HUDEP-2 (cell line): ENCODE data around the gene IL16.
"Not testable (repeated sequence)": the region's sequence is repeated elsewhere in the genome, so short reads cannot be mapped to it uniquely, and the experiment has no call there.

Experiments
- DNase-seq, 76 experiments: peaks; one replicate each; lab custom pipeline; 2025; ENCODE audit not compliant: unreplicated experiment in 76 of 76; lab: John Stamatoyannopoulos, UW

Gene IL16

DNA sequence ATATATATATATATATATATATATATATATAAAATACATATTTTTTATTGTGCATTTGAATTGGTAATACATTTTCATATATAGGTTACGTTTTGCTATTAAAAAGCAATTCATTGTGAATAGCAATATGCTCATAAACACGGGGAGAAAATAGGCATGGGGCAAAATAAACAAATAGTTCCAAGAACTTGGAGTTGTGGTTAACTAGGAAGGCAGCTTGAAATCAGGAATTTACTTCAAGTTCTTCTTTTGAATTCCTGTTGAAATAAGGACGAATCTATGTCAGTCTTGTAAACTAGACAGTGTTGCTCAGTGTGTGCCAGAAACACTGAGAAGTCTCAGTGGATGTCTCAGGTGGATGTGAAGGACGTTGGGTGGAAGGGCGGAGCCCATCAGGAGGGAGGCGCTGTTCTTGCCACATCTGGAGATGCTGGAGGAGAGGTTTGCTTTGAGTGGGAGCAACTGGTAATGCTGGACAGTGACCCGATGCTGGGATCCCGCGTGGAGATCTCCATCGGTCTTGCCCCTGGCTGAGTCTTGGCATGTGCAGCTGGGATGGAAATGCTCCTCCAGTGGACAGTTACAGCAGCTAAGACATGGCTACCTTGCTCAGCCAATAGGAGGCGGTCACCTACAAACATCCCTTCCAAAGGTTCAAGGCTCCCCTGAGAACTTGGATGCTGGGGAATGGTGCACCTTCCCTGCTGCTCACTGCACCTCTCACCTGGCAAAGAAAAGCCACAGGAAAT lies 2.5 kb downstream of the IL16 start:
- no peak for DNase-seq

DNA sequence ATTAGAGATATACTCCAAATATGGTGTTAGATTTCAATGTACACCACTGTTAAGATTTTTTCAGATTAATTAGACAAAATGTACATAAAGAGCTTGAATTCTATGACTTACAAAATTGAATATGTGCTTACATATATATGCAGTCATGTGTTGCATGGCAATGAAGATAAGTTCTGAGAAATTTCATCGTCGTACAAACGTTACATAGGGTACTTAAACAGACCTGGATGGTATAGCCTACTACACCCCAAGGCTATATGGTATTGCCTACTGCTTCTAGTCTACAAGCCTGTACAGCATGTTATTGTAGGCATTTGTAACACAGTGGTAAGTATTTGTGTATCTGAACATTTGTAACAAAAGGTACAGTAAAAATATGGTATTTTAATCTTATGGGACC lies 9.3 kb downstream of the IL16 start:
- no peak for DNase-seq

DNA sequence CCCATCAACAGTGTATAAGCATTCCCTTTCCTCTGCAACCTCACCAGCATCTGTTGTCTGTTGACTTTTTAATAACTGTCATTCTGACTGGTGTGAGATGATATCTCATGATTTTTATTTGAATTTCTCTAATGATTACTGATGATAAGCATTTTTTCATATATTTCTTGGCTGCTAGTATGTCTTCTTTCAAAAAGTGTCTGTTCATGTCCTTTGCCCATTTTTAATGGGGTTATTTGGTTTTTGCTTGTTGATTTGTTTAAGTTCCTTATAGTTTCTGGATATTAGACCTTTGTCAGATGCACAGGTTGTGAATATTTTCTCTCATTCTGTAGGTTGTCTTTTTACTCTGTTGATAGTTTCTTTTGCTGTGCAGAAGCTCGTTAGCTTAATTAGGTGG lies 11.3 kb downstream of the IL16 start:
- DNase-seq, result not testable (repeated sequence)

DNA sequence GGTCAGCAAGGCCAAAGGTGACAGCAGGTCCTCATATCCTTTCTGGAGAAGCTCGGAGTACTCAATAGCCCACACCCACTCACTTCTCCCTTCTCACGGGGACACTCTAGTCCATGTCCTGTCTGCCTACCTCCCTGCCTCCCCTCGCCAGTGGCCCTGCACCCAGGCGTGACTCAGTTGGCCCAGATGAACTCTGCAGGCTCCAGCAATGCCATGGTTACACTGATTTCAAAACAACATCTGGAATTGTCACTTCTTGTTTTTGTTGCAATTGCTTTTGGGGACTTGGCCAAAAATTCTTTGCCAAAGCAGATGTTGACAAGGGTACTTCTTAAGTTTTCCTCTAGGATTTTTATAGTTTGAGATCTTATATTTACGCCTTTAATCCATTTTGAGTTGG lies 13.0 kb downstream of the IL16 start:
- no peak for DNase-seq

DNA sequence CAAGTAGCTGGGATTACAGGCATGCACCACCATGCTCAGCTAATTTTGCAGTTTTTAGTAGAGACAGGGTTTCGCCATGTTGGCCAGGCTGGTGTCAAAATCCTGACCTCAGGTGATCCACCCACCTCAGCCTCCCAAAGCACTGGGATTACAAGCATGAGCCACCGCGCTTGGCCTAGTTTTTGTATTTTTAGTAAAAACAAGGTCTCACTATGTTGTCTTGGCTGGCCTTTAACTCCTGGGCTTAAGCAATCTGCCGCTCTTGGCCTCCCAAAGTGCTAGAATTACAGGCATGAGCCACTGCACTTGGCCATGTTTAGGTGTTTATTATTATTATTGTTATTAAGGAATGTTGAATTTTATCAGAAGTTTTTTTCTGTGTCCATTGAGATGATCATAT lies 14.7 kb downstream of the IL16 start:
- no peak for DNase-seq

DNA sequence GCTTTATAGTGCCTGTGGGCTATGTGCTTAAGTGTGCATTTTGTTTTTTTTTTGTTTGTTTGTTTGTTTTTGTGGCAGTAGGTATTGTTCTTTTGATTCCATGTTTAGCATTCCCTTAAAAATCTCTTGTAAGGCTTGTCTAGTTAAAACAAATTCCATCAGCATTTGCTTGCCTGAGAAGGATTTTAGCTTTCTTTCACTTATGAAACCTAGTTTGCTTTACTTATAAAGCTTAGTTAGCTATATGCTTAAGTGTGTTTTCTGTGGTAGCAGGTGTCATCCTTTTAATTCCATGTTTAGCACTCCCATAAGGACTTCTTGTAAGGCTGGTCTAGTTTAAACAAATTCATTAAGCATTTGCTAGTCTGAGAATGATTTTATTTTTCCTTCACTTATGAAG lies 17.3 kb downstream of the IL16 start:
- no peak for DNase-seq

DNA sequence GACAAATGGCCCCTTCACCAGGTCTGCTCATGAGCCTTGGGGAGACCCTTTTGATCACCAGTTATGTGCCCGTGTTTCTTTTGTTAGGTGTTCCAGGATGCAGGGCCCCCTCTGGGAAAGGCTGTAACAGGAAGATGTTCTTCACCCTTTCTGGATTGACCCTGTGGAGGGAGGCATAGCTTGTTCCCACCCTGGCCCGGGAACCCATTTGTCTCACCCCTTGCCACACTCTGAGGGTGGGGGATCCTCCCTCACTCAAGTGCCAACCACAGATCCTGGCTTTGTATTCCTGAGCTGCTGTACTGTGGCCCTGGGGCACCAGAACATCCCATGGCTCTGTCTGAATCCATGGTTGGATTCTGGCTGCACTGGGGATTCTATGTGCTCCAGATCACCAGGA lies 18.9 kb downstream of the IL16 start:
- DNase-seq, result no peak

DNA sequence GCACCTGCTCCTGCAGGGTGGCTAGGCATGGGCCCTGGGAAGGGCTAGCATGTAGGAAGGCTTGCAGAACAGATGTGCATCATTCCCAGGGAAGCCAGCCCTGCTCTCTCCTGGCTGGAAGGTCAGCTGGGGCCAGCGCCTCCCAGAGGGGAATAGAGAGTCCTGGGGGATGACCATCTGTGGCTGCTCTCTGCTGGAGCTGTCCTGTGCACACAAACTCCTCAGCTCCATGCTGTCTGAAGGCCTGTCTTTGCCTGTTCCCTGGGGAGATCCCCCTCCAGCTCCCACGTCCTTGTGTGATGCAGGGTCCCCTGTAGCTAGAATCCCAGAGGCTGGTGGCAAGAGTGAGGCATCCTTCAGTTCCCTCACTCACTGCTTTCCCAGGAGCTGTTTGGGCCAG lies 19.3 kb downstream of the IL16 start:
- DNase-seq, result no peak

DNA sequence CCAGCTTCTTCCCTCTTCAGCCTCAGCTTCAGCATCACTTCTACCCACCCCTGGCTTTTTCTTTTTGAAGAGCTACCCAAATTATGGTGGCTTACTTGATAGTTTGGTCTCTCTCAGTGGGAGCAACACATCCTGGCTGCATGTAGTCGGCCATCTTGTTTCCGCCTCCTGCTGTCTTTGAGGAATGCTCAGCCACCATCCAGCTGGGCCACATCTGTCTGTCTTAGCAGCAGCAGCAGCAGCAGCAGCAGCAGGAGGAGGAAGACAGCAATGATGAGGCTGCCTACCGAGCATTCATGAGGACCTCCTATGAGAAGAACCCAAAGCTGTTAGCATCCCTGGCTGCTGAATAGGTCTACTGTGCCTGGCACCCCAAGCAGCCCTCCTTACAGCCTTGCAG lies 19.7 kb downstream of the IL16 start:
- DNase-seq, result no peak

DNA sequence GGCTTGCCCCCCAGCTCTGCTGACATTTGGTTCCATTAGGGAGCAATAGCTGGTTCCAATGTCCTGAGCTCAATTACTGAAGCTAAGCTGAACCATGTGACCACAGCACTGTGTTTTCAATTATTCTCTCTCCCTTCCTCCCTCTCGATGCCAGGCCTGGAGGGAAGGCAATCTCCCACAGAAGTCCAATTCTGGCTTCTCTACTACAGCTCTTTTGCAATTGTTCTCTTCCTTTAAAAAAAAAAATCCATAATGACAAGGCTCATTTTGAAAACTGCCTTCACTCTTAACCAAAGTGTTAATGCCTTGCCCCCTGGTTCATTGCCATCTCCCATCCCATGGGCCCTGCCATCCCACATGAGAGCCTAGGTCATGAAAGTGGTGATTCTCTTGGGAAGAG lies 24.8 kb downstream of the IL16 start:
- DNase-seq, result no peak

DNA sequence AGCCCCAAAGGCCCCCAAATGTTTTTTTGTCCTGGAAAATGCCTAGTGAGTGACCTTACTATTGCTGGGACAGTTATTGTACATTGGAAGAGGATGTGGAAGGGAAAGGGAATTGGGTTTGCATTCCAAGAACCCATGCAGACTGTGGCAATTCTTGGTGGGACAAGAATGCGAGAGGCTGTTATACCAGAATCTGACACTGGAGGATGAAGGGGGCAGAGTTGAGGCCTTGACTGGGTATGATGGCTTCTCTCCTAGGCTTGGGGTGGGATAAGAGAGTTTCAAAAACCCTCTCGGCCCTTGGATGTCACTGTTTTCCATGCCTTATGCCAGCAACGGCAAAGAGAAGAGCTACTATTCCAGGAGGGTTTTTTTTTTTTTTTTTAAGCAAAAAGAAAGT lies 25.3 kb downstream of the IL16 start:
- DNase-seq, result no peak

DNA sequence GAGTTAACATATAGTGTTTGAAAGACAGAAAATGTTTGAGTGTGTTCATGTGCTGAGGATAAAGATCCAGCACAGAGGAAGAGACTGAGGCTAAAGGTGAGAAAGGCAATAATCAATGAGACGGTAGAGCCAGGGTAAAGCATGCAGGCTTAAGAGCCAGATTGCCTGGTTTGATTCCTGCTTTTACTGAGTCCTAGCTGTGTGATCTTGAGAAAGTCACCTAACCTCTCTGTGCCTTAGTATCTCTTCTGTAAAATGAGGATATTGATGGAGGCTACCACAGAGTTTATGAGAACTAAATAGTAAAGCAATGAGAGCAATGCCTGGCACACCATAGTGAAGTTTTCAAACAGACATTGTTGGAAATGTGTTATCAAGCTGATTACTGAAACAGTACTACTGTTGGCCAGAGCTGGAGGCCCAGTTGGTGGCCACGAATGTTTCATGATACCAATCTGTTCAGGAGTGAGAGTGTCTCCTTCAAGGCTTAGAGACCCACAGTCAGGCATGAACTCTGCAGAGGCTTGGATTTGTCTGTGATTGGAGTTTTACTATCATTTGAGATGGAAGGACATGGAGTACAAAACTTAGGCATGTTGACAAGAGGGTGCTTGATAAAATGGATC lies 26.8 kb downstream of the IL16 start:
- DNase-seq, result no peak

DNA sequence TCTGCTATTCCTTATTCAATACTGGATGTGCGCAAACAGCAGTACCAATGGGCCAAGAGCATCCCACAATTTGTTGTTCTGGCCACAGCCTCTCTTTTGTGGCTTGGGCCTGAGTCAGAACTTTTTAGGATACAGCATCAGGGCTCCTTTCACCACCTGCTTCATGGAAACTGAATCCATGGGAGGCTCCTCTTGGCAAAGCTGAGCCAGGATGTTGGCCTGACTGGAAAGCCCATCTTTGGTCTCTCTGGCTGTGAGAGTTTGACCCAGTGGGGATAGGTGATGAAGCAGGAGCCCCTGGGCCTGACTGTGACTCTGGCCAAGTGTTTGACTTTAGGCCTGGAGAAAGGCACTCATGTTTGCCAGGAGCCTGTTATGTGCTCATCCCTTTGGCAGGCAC lies 27.6 kb downstream of the IL16 start:
- DNase-seq, result no peak

DNA sequence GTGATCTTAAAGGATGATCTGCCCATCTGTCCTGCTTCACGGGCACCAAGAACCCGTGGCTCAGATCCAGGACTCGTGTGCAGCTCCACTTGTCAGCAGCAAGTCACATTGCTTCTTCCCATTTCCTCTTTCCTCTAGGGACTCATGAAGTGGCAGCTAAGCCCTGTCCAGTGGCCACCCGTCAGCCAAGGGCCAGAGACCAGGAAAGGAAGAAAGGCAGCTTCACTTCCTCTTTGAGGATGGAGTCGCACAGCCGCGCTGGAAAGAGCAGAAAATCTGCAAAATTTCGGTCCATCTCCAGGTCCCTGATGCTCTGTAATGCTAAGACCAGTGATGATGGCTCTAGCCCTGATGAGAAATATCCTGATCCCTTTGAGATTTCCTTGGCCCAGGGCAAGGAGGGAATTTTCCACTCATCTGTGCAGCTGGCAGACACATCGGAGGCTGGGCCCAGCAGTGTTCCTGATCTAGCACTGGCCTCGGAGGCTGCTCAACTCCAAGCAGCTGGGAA lies 28.5 kb downstream of the IL16 start:
- no peak for DNase-seq

DNA sequence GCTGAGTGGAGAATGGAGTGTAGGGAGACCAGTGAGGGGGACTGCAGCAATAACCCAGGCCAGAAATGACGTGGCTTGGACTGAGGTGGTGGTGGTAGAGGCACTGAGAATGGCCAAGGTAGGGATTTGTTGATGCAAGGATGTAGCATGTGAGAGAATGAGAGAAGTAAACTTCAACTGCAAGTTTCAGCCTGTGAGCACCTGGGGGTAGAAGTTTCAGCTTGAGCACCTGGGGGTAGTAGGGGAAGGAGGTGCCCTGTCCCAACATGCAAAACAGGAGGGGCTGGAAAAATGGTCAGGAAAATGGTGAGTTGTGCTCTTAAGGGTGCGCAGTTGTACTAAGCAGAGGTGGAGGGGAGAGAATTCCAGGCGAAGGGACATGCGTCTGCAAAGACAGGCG lies 31.0 kb downstream of the IL16 start:
- DNase-seq, result no peak

DNA sequence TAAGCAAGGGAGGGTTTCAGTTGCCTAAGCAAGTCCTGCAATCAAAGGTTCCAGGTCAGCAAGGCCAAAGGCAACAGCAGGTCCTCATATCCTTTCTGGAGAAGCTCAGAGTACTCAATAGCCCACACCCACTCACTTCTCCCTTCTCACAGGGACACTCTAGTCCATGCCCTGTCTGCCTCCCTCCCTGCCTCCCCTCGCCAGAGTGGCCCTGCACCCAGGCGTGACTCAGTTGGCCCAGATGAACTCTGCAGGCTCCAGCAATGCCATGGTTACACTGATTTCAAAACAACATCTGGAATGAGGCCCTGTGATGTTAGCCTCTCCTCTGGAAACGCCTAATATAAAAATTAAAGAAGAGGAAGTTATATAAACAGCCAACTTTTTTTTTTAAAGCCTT lies 32.9 kb downstream of the IL16 start:
- no peak for DNase-seq

DNA sequence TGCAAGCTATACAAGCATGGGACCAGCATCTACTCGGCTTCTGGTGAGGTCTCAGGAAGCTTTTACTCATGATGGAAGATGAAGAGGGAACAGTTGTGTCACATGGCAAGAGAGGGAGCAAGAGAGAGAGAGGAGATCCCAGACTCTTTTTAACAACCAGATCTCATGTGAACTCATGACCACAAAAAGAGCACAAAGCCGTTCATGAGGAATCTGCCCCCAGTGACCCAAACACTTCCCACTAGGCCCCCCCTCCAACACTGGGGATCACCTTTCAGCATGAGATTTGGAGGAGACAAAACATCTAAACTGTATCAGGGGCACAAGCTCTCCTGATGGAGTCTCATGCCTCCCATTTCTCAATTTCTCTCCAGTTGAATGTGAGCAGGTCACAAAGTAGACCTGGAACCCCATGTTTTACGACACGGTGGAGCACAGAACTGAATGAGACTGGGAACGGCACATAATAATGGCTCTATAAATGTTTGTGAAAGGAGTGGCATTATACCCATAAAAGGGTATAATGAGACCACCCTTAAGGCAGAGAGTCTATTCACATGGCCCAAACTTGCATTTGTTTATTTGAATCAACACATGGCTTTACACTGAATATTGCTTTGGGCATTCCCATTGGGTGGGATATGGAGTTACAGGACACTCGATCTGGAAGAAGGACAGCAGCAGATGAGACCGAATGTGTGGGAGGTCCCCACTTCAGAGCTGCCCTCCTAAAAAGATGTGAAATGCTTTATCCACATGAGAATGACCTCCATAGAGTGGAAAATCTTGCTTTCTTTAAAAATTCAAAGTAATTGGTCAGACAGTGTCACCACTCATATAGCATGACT lies 38.8 kb downstream of the IL16 start:
- no peak for DNase-seq

DNA sequence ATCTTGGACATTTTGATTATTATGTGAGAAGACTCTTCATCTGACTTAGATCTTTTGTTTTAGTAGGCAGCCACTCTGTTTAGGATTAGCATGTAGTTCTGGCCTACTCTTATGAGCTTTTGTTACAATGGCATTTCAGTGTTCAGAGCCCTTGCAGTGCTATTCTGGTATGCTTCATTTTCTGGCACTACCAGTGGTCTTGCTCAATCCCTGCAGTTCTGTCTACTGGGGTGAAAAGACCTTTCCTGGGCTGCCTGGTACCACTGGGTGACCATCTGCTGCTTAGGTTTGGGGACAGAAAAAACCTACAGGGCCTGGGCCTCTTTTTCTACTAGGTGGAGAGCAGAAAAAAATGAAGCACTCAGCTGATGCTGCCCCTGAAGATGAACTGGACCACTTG lies 42.5 kb downstream of the IL16 start:
- no peak for DNase-seq

DNA sequence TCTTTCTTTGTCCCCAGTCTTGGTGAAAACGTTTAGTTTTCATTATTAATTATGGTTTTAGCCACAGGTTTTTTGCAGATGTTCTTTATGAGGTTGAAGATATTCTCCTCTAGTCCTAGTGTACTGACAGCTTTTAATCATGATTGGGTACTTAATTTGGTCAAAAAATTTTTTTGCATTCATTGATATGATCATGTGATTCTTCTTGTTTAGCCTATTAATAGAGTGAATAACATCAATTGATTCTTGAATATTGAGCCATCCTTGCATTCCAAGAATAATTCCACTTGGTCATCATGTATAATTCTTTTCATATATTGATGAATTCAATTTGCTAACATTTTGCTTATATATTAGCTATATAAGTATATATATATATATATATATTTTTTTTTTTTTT lies 46.1 kb downstream of the IL16 start:
- DNase-seq, result no peak

DNA sequence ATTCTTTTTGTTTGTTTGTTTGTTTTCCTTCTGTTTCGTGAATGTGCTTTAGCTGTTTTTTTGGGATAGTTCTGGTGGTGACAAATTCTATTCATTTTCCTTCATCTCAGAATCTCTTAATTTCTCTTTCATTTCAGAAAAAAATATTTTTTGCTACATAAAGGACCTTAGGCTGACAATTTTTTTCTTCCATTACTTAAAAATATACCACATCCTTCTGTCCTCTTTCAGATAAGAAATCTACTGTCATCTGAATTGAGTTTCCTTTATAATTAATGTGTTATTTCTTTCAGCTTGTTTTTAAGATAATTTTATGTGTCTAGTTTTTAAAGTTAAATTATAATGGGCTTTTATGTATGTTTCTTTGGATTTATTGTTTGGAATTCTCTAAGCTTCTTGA lies 47.6 kb downstream of the IL16 start:
- DNase-seq, result no peak

DNA sequence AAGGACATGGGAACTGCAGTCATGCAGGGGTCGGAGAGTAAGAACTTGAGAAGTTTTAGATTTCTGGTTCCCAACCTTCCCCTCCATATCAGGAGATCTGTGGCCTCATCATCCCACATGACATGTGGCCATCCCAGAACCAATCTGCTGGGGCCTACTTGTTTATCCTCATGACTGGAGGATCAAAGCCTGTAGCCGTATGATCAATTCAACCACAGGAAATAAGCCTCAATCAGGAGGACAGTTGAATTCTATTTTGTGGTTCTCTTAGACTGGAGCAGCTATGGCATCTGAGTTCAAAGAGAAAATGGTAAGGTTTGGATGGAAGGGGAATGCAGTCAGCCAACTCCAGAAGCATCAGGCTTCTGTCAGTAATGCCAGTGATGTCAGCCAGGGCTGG lies 57.2 kb downstream of the IL16 start:
- DNase-seq, result no peak
